Astrocyte (in vitro differentiated cells and primary cell): ENCODE measurements around the gene LOXL4.

ENCODE experiments used
- CTCF ChIP-seq: IDR thresholded peaks from 2 replicates; pipeline ENCODE4 v1.5.1; 2011; ENCODE audit warnings: low read depth, mild to moderate bottlenecking, inconsistent platforms, low read length, moderate library complexity; ENCODE audit not compliant: insufficient read depth
- EZH2 ChIP-seq: IDR thresholded peaks from 2 replicates; pipeline ENCODE4 v1.6.1; 2012; ENCODE audit warnings: mild to moderate bottlenecking, low read length, inconsistent platforms; ENCODE audit not compliant: insufficient read depth

- TF ChIP-seq CTCF: no peak
- TF ChIP-seq EZH2: no peak
These were observed 66.2 kb downstream of the LOXL4 start for GRCh38 chr10:98201760-98202159.
